ENCODE measurements around the gene CASP1. TPM values are rescaled to one million over a fixed set of nuclear protein-coding genes. Genes with fewer than 3 reads are reported as not detected.
"Not testable (repeated sequence)": the region's sequence is repeated elsewhere in the genome, so short reads cannot be mapped to it uniquely, and the experiment has no call there.

CASP1 gene
- total RNA-seq, 1 donor from 2014 or later = 2.7 TPM

GRCh38 chr11:105046898-105047579 is 12.1 kb upstream of the CASP1 start:
- TF ChIP-seq, protein P1, sequence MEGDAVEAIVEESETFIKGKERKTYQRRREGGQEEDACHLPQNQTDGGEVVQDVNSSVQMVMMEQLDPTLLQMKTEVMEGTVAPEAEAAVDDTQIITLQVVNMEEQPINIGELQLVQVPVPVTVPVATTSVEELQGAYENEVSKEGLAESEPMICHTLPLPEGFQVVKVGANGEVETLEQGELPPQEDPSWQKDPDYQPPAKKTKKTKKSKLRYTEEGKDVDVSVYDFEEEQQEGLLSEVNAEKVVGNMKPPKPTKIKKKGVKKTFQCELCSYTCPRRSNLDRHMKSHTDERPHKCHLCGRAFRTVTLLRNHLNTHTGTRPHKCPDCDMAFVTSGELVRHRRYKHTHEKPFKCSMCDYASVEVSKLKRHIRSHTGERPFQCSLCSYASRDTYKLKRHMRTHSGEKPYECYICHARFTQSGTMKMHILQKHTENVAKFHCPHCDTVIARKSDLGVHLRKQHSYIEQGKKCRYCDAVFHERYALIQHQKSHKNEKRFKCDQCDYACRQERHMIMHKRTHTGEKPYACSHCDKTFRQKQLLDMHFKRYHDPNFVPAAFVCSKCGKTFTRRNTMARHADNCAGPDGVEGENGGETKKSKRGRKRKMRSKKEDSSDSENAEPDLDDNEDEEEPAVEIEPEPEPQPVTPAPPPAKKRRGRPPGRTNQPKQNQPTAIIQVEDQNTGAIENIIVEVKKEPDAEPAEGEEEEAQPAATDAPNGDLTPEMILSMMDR (IDR thresholded peaks at IDR 0.05; ENCODE audit: unreplicated experiment) = no peak
- no peaks in the 10 kb centered on the region for H3K27me3 Mint-ChIP-seq (ENCODE audit: low read depth)
- peak overlapping the region; percentile 75 for H3K27ac Mint-ChIP-seq
- H3K4me1 Mint-ChIP-seq = peaks cover 20% of the 10 kb centered on the region
- H3K4me3 Mint-ChIP-seq = no peak overlapping the region
- DNase-seq (ENCODE audit: low spot score in 2 of 2, unreplicated experiment in 2 of 2) = no peak
- H3K36me3 Mint-ChIP-seq = peaks cover under 1% of the 10 kb centered on the region
- peaks cover 20% of the 10 kb centered on the region for H3K9me3 Mint-ChIP-seq

GRCh38 chr11:105045676-105046296 is 10.8 kb upstream of the CASP1 start:
- TF ChIP-seq, protein P1 (IDR thresholded peaks at IDR 0.05; ENCODE audit: unreplicated experiment) = no peak
- peaks cover 10% of the 10 kb centered on the region for H3K9me3 Mint-ChIP-seq
- H3K4me3 Mint-ChIP-seq = no peak overlapping the region
- no peak overlapping the region for H3K27ac Mint-ChIP-seq
- no peak for DNase-seq (ENCODE audit: low spot score in 2 of 2, unreplicated experiment in 2 of 2)
- H3K27me3 Mint-ChIP-seq (ENCODE audit: low read depth) = no peaks in the 10 kb centered on the region
- H3K4me1 Mint-ChIP-seq = peaks cover 22% of the 10 kb centered on the region
- H3K36me3 Mint-ChIP-seq = no peaks in the 10 kb centered on the region

DNA sequence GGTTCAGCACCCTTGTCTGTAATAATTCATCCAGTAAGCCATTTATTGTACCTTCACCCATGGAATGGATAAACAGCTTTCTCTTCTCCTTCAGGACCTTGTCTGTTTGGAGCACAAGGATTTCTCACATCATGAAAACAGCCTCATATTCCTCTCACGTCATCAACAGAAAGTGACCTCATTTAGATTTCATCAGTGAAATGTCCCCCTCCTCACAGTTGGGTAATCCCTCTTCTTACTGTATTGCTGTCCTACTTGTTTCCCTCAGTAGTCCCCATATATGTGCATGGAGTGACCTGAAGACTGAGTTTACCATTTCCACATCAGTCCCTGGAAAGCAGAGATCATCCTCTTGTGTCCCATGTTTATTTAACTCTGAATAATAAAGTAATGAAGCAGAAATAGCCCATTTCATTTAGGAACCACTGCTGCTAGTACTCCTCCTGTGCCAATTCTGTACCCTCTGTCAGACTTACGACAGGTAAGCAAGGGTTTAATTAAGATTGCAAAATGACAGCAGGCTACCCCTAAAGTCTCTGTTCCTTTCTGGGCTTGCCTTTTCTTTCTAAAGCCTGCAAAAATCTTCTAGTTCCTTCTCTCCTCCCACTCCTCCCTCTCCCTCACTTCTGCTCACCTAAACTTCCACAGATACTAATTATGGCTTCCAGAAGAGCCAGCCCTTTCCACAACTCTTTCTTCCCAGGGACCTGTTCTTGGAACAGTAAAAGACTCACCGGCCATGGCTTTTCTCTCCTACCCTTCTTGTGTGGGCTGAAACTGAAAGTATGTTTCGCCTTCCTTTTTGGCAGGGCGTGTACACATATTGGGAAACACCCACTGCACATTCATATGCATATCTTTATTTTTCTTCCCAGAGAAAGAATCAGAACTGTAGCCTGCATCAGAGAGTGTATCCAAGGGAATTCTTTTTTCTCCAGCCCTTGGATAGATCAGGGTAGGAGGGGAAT is 9.9 kb upstream of the CASP1 start, which contains the start of gene CARD16:
Gene CARD16, minus strand, starts transcription at position 779 of the 968 bp plus-strand sequence. Its CDS starts 38 bp downstream, at position 741.
- Mint-ChIP-seq H3K4me3 (peak within 1 kb of the TSS; percentile 27), H3K27ac (peak within 1 kb of the TSS; percentile 66), H3K4me1 (peaks cover 22% of the 10 kb centered on the region)
- not testable (repeated sequence) for H3K9me3 Mint-ChIP-seq; H3K27me3 Mint-ChIP-seq (ENCODE audit: low read depth); DNase-seq (ENCODE audit: low spot score in 2 of 2, unreplicated experiment in 2 of 2); H3K36me3 Mint-ChIP-seq

GRCh38 chr11:105042178-105042577 is 7.2 kb upstream of the CASP1 start:
- peaks cover 19% of the 10 kb centered on the region for H3K4me1 Mint-ChIP-seq
- H3K27ac Mint-ChIP-seq = no peak overlapping the region
- no peak for DNase-seq (ENCODE audit: low spot score in 2 of 2, unreplicated experiment in 2 of 2)
- TF ChIP-seq, protein P1 (IDR thresholded peaks at IDR 0.05; ENCODE audit: unreplicated experiment) = no peak
- H3K4me3 Mint-ChIP-seq = no peak overlapping the region
- H3K27me3 Mint-ChIP-seq (ENCODE audit: low read depth) = no peaks in the 10 kb centered on the region
- peaks cover 14% of the 10 kb centered on the region for H3K9me3 Mint-ChIP-seq
- peaks cover 4% of the 10 kb centered on the region for H3K36me3 Mint-ChIP-seq

- Mint-ChIP-seq H3K27ac (no peak overlapping the region), H3K4me3 (no peak overlapping the region), H3K9me3 (peaks cover 16% of the 10 kb centered on the region), H3K27me3 (ENCODE audit: low read depth) (no peaks in the 10 kb centered on the region), H3K4me1 (peaks cover 11% of the 10 kb centered on the region), H3K36me3 (peaks cover 9% of the 10 kb centered on the region)
- TF ChIP-seq, protein P1 (IDR thresholded peaks at IDR 0.05; ENCODE audit: unreplicated experiment) = no peak
- no peak for DNase-seq (ENCODE audit: low spot score in 2 of 2, unreplicated experiment in 2 of 2)
These were observed 5.8 kb upstream of the CASP1 start for GRCh38 chr11:105040703-105041102.

GRCh38 chr11:105034388-105034787 is 556 bp downstream of the CASP1 start:
- H3K4me1 Mint-ChIP-seq; H3K27me3 Mint-ChIP-seq (ENCODE audit: low read depth); H3K4me3 Mint-ChIP-seq; DNase-seq (ENCODE audit: low spot score in 2 of 2, unreplicated experiment in 2 of 2); H3K27ac Mint-ChIP-seq; H3K36me3 Mint-ChIP-seq: not testable (repeated sequence)
- H3K9me3 Mint-ChIP-seq = peaks cover 16% of the 10 kb centered on the region

All from mesothelial cell of epicardium (in vitro differentiated cells).